KMS-11 (cell line): ENCODE data around the gene KIF26A.

Source experiments
- H2AFZ ChIP-seq: fragments of 200-600 bp; sonication (generic); 2 replicates; pipeline ENCODE4 v1.6.1; 2016; ENCODE audit warnings: antibody characterized with exemption, mixed run types, low read depth
- H3K27ac ChIP-seq: fragments of 200-600 bp; sonication (generic); 2 replicates; pipeline ENCODE4 v1.6.1; 2016; ENCODE audit warnings: mild to moderate bottlenecking, mixed run types
- H3K27me3 ChIP-seq: fragments of 200-600 bp; sonication (generic); 2 replicates; pipeline ENCODE4 v1.6.1; 2017; ENCODE audit warnings: mild to moderate bottlenecking, low read depth, mixed run types, moderate library complexity; ENCODE audit not compliant: insufficient read depth
- H3K36me3 ChIP-seq: fragments of 200-600 bp; sonication (generic); 2 replicates; pipeline ENCODE4 v1.6.1; 2017; ENCODE audit warnings: mild to moderate bottlenecking, mixed run types; ENCODE audit not compliant: insufficient read depth
- H3K4me1 ChIP-seq: fragments of 200-600 bp; sonication (generic); 2 replicates; pipeline ENCODE4 v1.6.1; 2016; ENCODE audit warnings: mild to moderate bottlenecking, low read depth, mixed run types; ENCODE audit not compliant: poor library complexity, severe bottlenecking
- H3K4me2 ChIP-seq: fragments of 200-600 bp; sonication (generic); 2 replicates; pipeline ENCODE4 v1.7.0; 2016; ENCODE audit warnings: mild to moderate bottlenecking, mixed run types
- H3K4me3 ChIP-seq: fragments of 200-600 bp; sonication (generic); IDR thresholded peaks from 2 replicates; pipeline ENCODE4 v1.6.1; 2017; ENCODE audit warnings: low read depth, low read length, mixed read lengths; ENCODE audit not compliant: insufficient read depth
- H3K79me2 ChIP-seq: fragments of 200-600 bp; sonication (generic); 2 replicates; pipeline ENCODE4 v1.6.1; 2016; ENCODE audit warnings: low read depth, mixed run types; ENCODE audit not compliant: insufficient read depth
- H3K9ac ChIP-seq: fragments of 200-600 bp; sonication (generic); 2 replicates; pipeline ENCODE4 v1.6.1; 2016; ENCODE audit warnings: mild to moderate bottlenecking, mixed run types
- H4K20me1 ChIP-seq: fragments of 200-600 bp; sonication (generic); 2 replicates; pipeline ENCODE4 v1.6.1; 2016; ENCODE audit warnings: mild to moderate bottlenecking, mixed run types; ENCODE audit not compliant: insufficient read depth
- CTCF ChIP-seq: fragments of 200-600 bp; sonication (generic); conservative IDR thresholded peaks from 2 replicates; pipeline ENCODE4 v1.6.1; 2017; ENCODE audit warnings: low read depth, mild to moderate bottlenecking, antibody characterized with exemption, low read length, moderate library complexity, mixed read lengths

Gene KIF26A

GRCh38 chr14:104149278-104149595 lies 10.8 kb downstream of the KIF26A start:
- H4K20me1 ChIP-seq = no peaks in the 10 kb centered on the region
- H3K27ac ChIP-seq = no peak overlapping the region
- no peak for TF ChIP-seq CTCF
- H3K79me2 ChIP-seq = no peaks in the 10 kb centered on the region
- no peak overlapping the region for H3K4me3 ChIP-seq
- no peaks in the 10 kb centered on the region for H3K4me1 ChIP-seq
- no peaks in the 10 kb centered on the region for H3K36me3 ChIP-seq
- no peak overlapping the region for H3K4me2 ChIP-seq
- no peak overlapping the region for H2AFZ ChIP-seq
- peaks cover 15% of the 10 kb centered on the region; the same call in 1 of the 2 replicates for H3K27me3 ChIP-seq
- H3K9ac ChIP-seq = no peak overlapping the region

- no peak for TF ChIP-seq CTCF
- Histone ChIP-seq H3K4me3 (no peak overlapping the region), H3K27me3 (peaks cover 12% of the 10 kb centered on the region; the same call in 1 of the 2 replicates), H3K36me3 (no peaks in the 10 kb centered on the region), H3K4me2 (no peak overlapping the region), H3K27ac (no peak overlapping the region), H3K79me2 (no peaks in the 10 kb centered on the region), H3K9ac (no peak overlapping the region), H4K20me1 (no peaks in the 10 kb centered on the region), H2AFZ (no peak overlapping the region), H3K4me1 (no peaks in the 10 kb centered on the region)
Measured at GRCh38 chr14:104149617-104150135, 11.3 kb downstream of the KIF26A start.

- Histone ChIP-seq H3K4me2 (no peak overlapping the region), H3K36me3 (no peaks in the 10 kb centered on the region), H3K27me3 (peaks cover 12% of the 10 kb centered on the region; the same call in 1 of the 2 replicates), H4K20me1 (no peaks in the 10 kb centered on the region), H3K4me1 (no peaks in the 10 kb centered on the region), H3K4me3 (no peak overlapping the region), H3K79me2 (no peaks in the 10 kb centered on the region), H3K9ac (no peak overlapping the region), H2AFZ (no peak overlapping the region), H3K27ac (no peak overlapping the region)
- TF ChIP-seq CTCF = no peak
Measured at GRCh38 chr14:104150136-104151025, 12.0 kb downstream of the KIF26A start.

GRCh38 chr14:104151026-104151381 lies 12.6 kb downstream of the KIF26A start:
- Histone ChIP-seq H3K4me3 (no peak overlapping the region), H3K27me3 (peaks cover 11% of the 10 kb centered on the region; the same call in 1 of the 2 replicates), H2AFZ (no peak overlapping the region), H3K27ac (no peak overlapping the region), H4K20me1 (no peaks in the 10 kb centered on the region), H3K36me3 (no peaks in the 10 kb centered on the region), H3K4me1 (no peaks in the 10 kb centered on the region), H3K9ac (no peak overlapping the region), H3K79me2 (no peaks in the 10 kb centered on the region), H3K4me2 (no peak overlapping the region)
- no peak for TF ChIP-seq CTCF
